HG02798 (cell line): ENCODE data around the gene CEACAM21.

Source experiments
- ATAC-seq: cut with Tn5 transposase; IDR thresholded peaks from one replicate; pipeline ENCODE4 v1.9.1; 2021; ENCODE audit warnings: mild to moderate bottlenecking; ENCODE audit not compliant: unreplicated experiment, poor library complexity

CEACAM21 gene

GRCh38 chr19:41575998-41576397 is at the start of gene CEACAM21:
Gene CEACAM21, plus strand, starts transcription at chr19:41576166. Its CDS starts 109 bp downstream, at chr19:41576275.
- ATAC-seq, result peak; percentile 73

- no peak for ATAC-seq
Observed at GRCh38 chr19:41527089-41527488, 48.9 kb upstream of the CEACAM21 start.

- ATAC-seq, result no peak
Observed at GRCh38 chr19:41528106-41528505, 47.9 kb upstream of the CEACAM21 start.

- no peak for ATAC-seq
Observed at GRCh38 chr19:41529484-41530183, 46.3 kb upstream of the CEACAM21 start.

GRCh38 chr19:41530184-41530534 is 45.8 kb upstream of the CEACAM21 start:
- ATAC-seq, result no peak

GRCh38 chr19:41530761-41531301 is 45.1 kb upstream of the CEACAM21 start:
- no peak for ATAC-seq

GRCh38 chr19:41531438-41532311 is 44.3 kb upstream of the CEACAM21 start:
- ATAC-seq, result peak; percentile 58

GRCh38 chr19:41532526-41532925 is 43.4 kb upstream of the CEACAM21 start:
- ATAC-seq, result no peak

- no peak for ATAC-seq
Observed at GRCh38 chr19:41533671-41534215, 42.2 kb upstream of the CEACAM21 start.

GRCh38 chr19:41535029-41535622 is 40.8 kb upstream of the CEACAM21 start:
- peak; percentile 58 for ATAC-seq

- ATAC-seq, result no peak
Observed at GRCh38 chr19:41537789-41538188, 38.2 kb upstream of the CEACAM21 start.

- no peak for ATAC-seq
Observed at GRCh38 chr19:41540041-41540695, 35.8 kb upstream of the CEACAM21 start.

GRCh38 chr19:41541990-41542584 is 33.9 kb upstream of the CEACAM21 start:
- ATAC-seq, result no peak

- ATAC-seq, result no peak
Observed at GRCh38 chr19:41542622-41543021, 33.3 kb upstream of the CEACAM21 start.

- no peak for ATAC-seq
Observed at GRCh38 chr19:41543582-41543981, 32.4 kb upstream of the CEACAM21 start.

- ATAC-seq, result no peak
Observed at GRCh38 chr19:41545547-41545946, 30.4 kb upstream of the CEACAM21 start.

GRCh38 chr19:41546386-41546789 is 29.6 kb upstream of the CEACAM21 start:
- no peak for ATAC-seq

GRCh38 chr19:41546961-41547360 is 29.0 kb upstream of the CEACAM21 start:
- no peak for ATAC-seq

GRCh38 chr19:41547569-41547968 is 28.4 kb upstream of the CEACAM21 start:
- no peak for ATAC-seq

- ATAC-seq, result no peak
Observed at GRCh38 chr19:41548047-41548446, 27.9 kb upstream of the CEACAM21 start.
